ENCODE measurements around the gene DCUN1D3.

- no peak for TF ChIP-seq GATA2 (IDR thresholded peaks at IDR 0.05; ENCODE audit: low read depth, low read length)
- TF ChIP-seq GATA3 (IDR thresholded peaks at IDR 0.05; ENCODE audit: low read depth, low read length): no peak
Observed at GRCh38 chr16:20933589-20933988, 33.4 kb upstream of the DCUN1D3 start.

Data from SH-SY5Y (cell line).